A204.1 (cell line): ENCODE measurements around the gene STAT1.
A peak's percentile ranks its signal among the peaks of the same experiment; 100 is the strongest.

ENCODE experiments used
- FAIRE-seq: peaks from 2 replicates; lab custom pipeline; 2012; peaks lifted over from hg19 to GRCh38; lab: Jason Lieb, UNC

Gene STAT1

DNA sequence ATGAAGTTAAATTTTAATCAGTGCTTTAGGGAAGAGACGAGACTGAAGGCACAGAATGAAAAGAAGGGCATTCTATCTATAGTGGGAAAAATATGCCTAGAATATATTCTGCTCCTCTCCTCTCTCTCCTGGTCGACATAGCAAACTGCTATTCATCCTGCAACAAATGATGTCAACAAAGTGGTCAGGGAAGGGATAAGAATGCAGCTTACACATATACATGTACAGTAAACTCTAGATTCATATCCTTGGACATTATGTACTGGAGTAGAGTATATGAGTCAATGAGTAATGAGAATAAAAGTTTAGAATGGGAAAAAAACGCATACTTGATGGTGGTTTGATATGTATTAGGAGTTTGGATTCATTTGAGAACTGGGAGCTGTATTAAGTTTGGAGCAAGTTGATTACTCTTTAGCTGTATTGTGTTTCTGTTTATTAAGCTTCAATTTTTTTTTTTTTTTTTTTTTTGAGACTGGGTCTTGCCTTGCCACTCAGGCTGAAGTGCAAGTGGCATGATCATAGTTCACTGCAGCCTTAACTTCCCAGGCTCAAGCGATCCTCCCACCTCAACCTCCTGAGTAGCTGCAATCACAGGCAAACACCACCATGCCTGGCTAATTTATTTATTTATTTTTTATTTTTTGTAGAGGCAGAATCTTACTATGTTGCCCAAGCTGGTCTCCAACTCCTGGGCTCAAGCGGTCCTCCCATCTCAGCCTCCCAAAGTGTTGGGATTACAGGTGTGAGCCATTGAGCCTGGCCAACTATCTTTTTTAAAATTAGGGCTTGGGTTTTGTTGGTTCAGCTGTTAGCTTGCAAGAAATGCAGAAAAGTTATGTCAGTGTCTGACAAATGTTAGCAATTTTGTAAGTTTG is 53.8 kb downstream of the STAT1 start:
- no peak for FAIRE-seq

- no peak for FAIRE-seq
Measured at GRCh38 chr2:190953257-190953656, 60.7 kb downstream of the STAT1 start.

DNA sequence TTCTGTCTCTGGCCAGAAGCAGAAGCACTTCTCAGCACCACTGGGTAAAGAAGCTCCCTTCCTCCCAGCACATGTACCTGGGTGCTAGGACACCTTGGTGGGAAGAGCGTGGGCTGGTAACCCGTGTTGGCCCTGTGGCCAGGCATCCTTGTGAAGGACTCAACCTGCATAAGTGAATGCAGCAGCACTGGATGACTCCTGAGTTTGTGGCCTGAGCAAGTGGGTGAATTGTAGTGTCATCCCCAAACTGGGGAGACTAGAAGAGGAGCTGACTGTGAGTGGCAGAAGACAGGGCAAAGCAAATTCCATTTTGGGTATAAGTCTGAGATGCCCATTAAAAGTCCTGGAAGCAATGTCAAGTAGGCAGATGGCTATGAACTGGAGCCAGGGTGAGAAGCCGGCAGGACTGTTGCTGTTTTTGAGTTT is 63.4 kb downstream of the STAT1 start:
- FAIRE-seq, result no peak

- FAIRE-seq, result no peak
Measured at GRCh38 chr2:190948671-190949070, 65.3 kb downstream of the STAT1 start.

DNA sequence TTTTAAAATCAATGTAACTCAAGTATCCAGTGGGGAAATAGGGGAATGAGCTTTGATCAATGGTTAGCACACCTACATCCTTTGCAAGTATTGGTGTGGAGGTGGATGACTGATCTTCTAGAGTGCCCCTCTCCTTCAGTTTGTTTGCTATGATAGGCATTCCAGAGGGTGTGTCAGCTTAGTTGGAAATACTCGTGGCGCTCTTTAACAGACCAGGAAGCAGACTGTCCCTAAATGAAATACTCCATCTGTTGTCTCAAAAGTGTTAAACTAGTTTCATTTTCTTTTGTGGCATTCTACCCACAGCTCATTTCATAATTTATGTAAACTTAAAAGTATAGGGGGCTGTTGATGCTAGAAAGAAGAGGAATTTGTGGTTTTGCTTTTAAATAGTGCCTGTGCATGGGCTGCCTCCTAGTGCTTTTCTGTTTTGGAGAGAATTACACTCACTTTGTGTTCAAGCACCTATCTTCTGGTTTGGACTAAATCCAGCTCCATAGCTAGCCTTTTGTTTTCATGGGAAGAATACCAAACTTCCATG is 66.2 kb downstream of the STAT1 start:
- no peak for FAIRE-seq

DNA sequence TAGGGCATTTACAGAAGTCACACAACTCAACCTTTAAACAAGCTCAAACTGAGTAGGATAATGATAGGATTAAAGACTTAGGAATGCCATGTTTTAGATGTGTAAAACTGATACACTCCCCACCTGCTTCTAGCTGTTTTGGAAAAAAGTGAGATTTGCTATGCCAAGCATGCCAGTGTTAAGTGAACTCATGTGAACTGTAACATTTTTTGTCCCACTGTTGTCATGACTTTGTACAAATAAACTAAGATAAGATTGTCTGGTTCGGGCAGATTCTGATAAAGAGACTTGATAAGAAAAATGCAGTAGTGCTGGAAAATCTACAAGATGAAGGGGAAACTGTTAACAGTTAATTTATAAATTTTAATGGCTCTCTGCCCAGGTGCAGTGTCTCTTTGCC is 66.8 kb downstream of the STAT1 start:
- FAIRE-seq, result no peak

- no peak for FAIRE-seq
Measured at GRCh38 chr2:190943706-190944105, 70.3 kb downstream of the STAT1 start.

DNA sequence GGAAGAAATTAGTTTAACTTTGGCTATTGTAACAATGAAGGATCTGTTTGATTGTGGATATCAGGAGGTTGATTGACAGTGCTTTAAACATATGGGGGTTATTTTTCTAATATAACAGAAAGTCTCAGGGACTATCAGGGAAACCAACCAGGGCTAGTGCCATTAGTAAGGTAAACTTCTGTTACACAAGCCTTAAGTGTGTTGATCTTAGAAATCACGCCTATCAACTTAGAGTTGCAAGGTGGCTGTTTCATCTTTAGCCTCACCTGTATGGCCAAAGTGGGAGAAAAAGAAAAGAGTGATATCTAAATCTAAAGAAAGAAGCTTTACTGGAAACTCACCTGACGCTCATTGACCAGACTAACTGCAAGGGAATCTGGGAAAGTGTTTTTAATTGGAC is 71.3 kb downstream of the STAT1 start:
- FAIRE-seq, result no peak

- FAIRE-seq, result no peak
Measured at GRCh38 chr2:190941571-190941970, 72.4 kb downstream of the STAT1 start.

DNA sequence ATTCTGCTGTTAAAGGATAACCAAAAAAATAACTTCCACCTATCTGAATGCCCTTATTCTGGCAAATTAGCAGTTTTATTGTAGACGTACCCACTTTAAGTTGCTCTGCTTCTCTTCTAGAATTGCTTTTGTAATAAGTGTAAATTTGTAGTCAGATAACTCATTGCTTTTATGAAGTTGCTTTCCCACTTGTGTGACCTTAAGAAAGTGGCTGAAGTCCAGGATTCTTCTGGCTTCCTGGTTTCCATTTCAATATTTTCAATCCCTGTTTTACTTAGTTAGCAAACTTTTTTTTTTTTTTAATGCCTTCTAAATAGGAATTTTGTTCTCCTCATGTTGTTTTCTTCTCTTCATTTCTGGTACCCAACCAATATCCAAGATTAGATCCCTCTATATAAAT is 73.5 kb downstream of the STAT1 start:
- no peak for FAIRE-seq

DNA sequence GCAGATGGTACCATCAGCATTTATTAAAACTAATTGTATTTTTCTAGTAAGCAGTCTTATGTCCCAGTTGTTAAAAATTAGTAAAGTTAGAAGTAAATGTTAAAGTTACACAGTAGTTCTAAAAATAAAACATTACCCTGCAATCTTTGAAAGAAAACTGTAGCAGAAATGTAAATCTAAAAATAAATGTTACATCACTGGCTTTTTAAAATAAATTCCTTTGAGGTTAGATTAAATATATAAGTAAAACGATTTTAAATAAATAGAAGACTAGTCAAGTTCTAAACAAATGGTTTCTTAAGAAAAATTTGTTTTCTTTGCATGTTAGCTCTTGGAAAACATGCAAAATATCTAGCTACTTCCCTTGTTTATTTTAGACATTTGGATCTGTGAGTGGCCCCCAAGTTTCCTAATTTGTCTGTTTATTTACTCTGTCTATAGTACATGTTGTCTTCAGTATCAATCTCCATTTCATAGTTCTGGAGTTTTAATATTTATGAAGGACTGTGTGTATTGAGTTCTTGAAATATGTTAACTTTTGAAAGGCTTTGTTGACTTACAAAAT is 75.1 kb downstream of the STAT1 start:
- FAIRE-seq, result peak; percentile 46

DNA sequence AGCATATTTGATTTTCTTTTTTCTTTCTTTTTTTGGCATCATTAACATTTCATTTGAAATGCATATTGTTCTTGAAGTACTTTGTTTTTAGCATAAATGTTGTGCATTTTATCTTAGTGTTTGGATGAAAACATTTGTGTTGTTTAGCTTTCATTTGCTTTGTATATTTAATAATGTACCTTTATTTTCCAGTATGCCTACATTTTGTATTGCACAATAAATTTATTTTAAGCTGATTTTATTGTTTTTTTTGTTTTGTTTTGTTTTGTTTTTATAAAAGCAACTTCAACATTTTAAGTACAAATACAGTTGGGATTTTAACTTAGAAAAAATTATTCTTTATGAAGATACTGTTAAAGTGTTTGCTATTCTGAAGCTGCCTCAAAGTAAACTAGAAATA is 78.9 kb downstream of the STAT1 start:
- peak; percentile 85 for FAIRE-seq

DNA sequence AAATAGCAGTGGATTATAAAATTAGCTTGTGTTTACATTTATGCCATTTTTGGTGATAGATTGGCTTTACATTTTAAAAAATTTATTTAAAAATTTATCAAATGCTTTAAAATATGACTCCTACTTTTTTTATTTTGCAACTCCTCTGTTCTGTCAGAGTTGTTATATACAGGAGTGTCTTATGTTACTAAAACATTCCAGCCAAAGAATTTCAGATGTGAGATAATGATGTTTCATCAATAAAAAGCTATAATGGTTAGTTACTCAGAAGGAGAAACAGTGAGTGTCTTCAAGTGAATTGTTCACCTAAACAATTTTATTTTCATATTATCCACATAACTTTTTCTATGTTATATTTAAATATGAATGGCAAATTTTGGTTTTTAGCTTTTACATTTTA is 80.6 kb downstream of the STAT1 start:
- FAIRE-seq, result no peak

DNA sequence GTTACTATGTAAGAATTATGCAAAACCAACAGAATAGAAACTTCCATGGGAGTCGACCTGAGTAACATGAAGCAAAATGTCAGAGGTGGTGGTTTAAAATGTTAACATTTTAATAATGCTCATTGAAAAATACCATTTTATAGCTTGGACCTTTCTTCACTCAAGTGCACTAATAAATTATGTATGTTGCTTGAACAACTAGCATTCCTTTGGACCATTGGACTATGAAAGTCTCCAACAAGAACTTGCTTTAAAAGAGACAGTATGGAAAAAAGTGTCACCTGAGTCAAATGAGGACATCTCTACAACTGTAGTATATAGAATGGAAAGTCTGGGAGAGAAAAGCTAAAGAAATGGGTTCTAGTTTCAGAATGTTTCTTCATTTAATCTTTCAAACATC is 81.5 kb downstream of the STAT1 start:
- no peak for FAIRE-seq

DNA sequence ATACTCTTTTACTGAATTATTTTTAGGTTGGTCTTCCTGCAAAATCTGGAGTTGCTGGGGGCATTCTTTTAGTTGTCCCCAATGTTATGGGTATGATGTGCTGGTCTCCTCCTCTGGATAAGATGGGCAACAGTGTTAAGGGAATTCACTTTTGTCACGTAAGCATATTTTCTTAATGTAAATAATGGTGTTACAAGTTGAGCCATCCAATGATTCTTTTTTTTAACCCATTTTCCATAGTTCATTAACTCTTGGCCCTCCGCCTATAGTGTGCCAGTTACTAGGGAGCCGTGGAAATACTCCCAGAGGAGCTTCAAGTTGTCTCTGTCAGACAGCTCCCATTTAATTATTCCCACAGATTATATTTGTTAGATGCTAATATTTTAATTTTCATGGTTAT is 83.6 kb downstream of the STAT1 start:
- no peak for FAIRE-seq

DNA sequence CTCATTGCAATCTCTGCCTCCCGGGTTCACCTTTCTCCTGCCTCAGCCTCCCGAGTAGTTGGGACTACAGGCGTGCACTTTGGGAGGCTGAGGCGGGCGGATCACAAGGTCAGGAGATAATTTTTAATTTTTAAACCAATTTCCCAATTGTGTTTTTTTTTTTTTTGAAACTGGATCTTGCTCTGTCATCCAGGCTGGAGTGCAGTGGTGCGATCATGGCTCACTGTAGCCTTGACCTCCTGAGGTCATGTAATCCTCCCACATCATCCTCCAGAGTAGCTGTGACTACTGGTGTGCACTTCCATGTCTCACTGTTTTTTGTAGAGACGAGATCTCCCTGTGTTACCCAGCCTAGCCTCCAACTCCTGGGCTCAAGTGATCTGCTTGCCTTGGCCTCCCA is 84.1 kb downstream of the STAT1 start:
- FAIRE-seq, result no peak

DNA sequence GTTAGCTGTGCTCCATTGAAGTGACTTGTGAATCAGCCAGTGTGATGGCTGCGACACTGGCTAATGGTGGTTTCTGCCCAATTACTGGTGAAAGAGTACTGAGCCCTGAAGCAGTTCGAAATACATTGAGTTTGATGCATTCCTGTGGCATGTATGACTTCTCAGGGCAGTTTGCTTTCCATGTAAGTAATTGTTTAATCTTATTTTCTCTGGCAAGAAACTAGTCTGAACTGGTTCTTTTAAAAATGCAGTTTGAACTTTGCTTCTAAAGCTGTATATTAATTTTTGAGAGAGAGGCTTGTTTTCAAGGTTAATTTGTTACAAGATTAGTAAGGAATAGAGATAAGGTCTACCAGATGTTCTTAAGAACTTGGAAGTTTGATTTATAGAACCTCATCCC is 86.7 kb downstream of the STAT1 start:
- no peak for FAIRE-seq

GRCh38 chr2:190922376-190922775 is 91.6 kb downstream of the STAT1 start:
- FAIRE-seq, result no peak

GRCh38 chr2:190920085-190920484 is 93.9 kb downstream of the STAT1 start:
- FAIRE-seq, result no peak
